Measurements from ENCODE around the gene ANO7. TPM values are rescaled to one million over a fixed set of nuclear protein-coding genes. Genes with fewer than 3 reads are reported as not detected.

The ANO7 gene
- total RNA-seq, 2 donors from 2014 or later: 140 to 187 TPM

GRCh38 chr2:241223211-241224017, 34.9 kb downstream of the ANO7 start:
- Histone ChIP-seq H3K4me3 (no peak overlapping the region), H3K27ac (no peak overlapping the region), H3K4me1 (replicated peaks) (peaks cover 2% of the 10 kb centered on the region), H3K36me3 (peaks cover 0 to 6% of the 10 kb centered on the region in 2 donors), H3K9me3 (no peaks in the 10 kb centered on the region), H3K27me3 (replicated peaks; ENCODE audit: insufficient read depth) (no peaks in the 10 kb centered on the region)
- DNase-seq (ENCODE audit: low spot score): no peak
- TF ChIP-seq POLR2AphosphoS5 (IDR thresholded peaks at IDR 0.05): no peak
- 65% methylated on average over 23 of the region's 23 CpGs for WGBS
- intact Hi-C loops (cut with DNase I): no loop called here

DNA sequence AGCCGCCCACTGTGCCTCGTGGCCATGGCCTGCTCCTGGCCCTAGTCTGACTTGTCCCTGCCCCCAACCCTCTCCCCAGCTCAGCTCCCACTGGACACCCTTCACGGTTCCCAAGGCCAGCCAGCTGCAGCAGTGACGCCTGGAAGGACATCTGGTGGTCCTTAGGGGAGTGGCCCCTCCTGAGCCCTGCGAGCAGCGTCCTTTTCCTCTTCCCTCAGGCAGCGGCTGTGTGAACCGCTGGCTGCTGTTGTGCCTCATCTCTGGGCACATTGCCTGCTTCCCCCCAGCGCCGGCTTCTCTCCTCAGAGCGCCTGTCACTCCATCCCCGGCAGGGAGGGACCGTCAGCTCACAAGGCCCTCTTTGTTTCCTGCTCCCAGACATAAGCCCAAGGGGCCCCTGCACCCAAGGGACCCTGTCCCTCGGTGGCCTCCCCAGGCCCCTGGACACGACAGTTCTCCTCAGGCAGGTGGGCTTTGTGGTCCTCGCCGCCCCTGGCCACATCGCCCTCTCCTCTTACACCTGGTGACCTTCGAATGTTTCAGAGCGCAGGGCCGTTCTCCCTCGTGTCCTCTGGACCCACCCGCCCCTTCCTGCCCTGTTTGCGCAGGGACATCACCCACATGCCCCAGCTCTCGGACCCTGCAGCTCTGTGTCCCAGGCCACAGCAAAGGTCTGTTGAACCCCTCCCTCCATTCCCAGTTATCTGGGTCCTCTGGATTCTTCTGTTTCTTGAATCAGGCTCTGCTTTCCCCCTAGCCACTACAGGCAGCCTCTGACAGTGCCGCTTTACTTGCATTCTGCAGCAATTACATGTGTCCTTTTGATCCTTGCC, 35.8 kb downstream of the ANO7 start:
- DNase-seq (ENCODE audit: low spot score): no peak
- peaks cover 3 to 13% of the 10 kb centered on the region in 2 donors for H3K36me3 ChIP-seq
- WGBS: 44% methylated on average over 26 of the region's 26 CpGs
- H3K27ac ChIP-seq: peak overlapping the region in 1 of 2 donors; percentile 8
- intact Hi-C loops (cut with DNase I): no loop called here
- no peak overlapping the region for H3K4me3 ChIP-seq
- no peaks in the 10 kb centered on the region for H3K27me3 ChIP-seq (replicated peaks; ENCODE audit: insufficient read depth)
- H3K4me1 ChIP-seq (replicated peaks): no peaks in the 10 kb centered on the region
- TF ChIP-seq POLR2A (IDR thresholded peaks at IDR 0.05) (no peak), POLR2AphosphoS5 (IDR thresholded peaks at IDR 0.05) (no peak)
- TF ChIP-seq, protein P1, sequence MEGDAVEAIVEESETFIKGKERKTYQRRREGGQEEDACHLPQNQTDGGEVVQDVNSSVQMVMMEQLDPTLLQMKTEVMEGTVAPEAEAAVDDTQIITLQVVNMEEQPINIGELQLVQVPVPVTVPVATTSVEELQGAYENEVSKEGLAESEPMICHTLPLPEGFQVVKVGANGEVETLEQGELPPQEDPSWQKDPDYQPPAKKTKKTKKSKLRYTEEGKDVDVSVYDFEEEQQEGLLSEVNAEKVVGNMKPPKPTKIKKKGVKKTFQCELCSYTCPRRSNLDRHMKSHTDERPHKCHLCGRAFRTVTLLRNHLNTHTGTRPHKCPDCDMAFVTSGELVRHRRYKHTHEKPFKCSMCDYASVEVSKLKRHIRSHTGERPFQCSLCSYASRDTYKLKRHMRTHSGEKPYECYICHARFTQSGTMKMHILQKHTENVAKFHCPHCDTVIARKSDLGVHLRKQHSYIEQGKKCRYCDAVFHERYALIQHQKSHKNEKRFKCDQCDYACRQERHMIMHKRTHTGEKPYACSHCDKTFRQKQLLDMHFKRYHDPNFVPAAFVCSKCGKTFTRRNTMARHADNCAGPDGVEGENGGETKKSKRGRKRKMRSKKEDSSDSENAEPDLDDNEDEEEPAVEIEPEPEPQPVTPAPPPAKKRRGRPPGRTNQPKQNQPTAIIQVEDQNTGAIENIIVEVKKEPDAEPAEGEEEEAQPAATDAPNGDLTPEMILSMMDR (IDR thresholded peaks at IDR 0.05): no peak
- H3K9me3 ChIP-seq: no peaks in the 10 kb centered on the region

DNA sequence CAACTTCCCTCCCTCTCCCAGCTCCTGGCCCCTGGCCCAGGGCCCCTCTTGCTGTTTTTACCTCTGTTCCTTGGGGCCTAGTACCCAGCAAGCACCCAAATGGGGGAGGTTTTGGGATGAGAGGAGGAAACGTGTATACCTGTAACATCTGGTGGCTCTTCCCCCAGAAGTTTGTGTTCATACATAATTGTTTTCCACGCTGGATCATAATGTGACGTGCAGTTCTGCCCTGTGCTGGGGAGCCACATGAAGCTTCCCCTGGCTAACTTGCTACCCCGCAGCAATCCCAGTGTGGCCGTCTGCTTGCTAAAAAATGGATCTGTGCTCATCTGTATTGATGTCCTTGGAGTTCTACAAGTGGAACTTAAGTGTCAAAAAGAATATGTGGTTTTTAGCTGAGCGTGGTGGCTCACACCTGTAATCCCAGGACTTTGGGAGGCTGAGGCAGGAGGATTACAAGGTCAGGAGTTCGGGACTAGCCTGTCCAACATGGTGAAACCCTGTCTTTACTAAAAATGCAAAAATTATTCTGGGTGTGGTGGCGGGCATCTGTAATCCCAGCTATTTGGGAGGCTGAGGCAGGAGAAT, 36.5 kb downstream of the ANO7 start:
- H3K9me3 ChIP-seq: no peaks in the 10 kb centered on the region
- H3K27ac ChIP-seq: peak overlapping the region in 1 of 2 donors; percentile 8
- no peaks in the 10 kb centered on the region for H3K4me1 ChIP-seq (replicated peaks)
- 85% methylated on average over 8 of the region's 8 CpGs for WGBS
- intact Hi-C loops (cut with DNase I): no loop called here
- peaks cover 8 to 19% of the 10 kb centered on the region in 2 donors for H3K36me3 ChIP-seq
- TF ChIP-seq POLR2AphosphoS5 (IDR thresholded peaks at IDR 0.05): no peak
- TF ChIP-seq, protein P1 (IDR thresholded peaks at IDR 0.05): no peak
- TF ChIP-seq POLR2A (IDR thresholded peaks at IDR 0.05): no peak
- no peak overlapping the region for H3K4me3 ChIP-seq
- no peaks in the 10 kb centered on the region for H3K27me3 ChIP-seq (replicated peaks; ENCODE audit: insufficient read depth)
- DNase-seq (ENCODE audit: low spot score): no peak

- Histone ChIP-seq H3K27ac (no peak overlapping the region), H3K4me1 (replicated peaks) (no peaks in the 10 kb centered on the region), H3K4me3 (no peak overlapping the region), H3K9me3 (no peaks in the 10 kb centered on the region), H3K36me3 (peaks cover 14 to 25% of the 10 kb centered on the region in 2 donors), H3K27me3 (replicated peaks; ENCODE audit: insufficient read depth) (no peaks in the 10 kb centered on the region)
- no peak for TF ChIP-seq POLR2A (IDR thresholded peaks at IDR 0.05)
- no peak for TF ChIP-seq POLR2AphosphoS5 (IDR thresholded peaks at IDR 0.05)
- TF ChIP-seq, protein P1 (IDR thresholded peaks at IDR 0.05): no peak
- intact Hi-C loops (cut with DNase I): no loop called here
- DNase-seq (ENCODE audit: low spot score): no peak
- WGBS: 86% methylated on average over 16 of the region's 16 CpGs
These were observed 37.1 kb downstream of the ANO7 start for GRCh38 chr2:241225545-241225944.

- DNase-seq (ENCODE audit: low spot score): no peak
- 92% methylated on average over 16 of the region's 16 CpGs for WGBS
- H3K36me3 ChIP-seq: peaks cover 16 to 29% of the 10 kb centered on the region in 2 donors
These were observed 37.5 kb downstream of the ANO7 start for GRCh38 chr2:241225983-241226382.

More at GRCh38 chr2:241225983-241226382, 37.5 kb downstream of the ANO7 start:
- intact Hi-C loops (cut with DNase I): no loop called here
- Histone ChIP-seq H3K27me3 (replicated peaks; ENCODE audit: insufficient read depth) (no peaks in the 10 kb centered on the region), H3K27ac (no peak overlapping the region), H3K4me1 (replicated peaks) (no peaks in the 10 kb centered on the region), H3K9me3 (no peaks in the 10 kb centered on the region), H3K4me3 (no peak overlapping the region)
- no peak for TF ChIP-seq POLR2AphosphoS5 (IDR thresholded peaks at IDR 0.05)
- TF ChIP-seq, protein P1 (IDR thresholded peaks at IDR 0.05): no peak
- TF ChIP-seq POLR2A (IDR thresholded peaks at IDR 0.05): no peak

Data from prostate gland (tissue), 2 donors.